HG02981 (cell line): ENCODE measurements around the gene HOXC4.

ENCODE experiments used
- ATAC-seq: cut with Tn5 transposase; IDR thresholded peaks from one replicate; pipeline ENCODE4 v1.9.1; 2021; ENCODE audit warnings: mild to moderate bottlenecking, moderate library complexity; ENCODE audit not compliant: unreplicated experiment

HOXC4 gene

GRCh38 chr12:54015018-54015931 is 38.4 kb upstream of the HOXC4 start:
- no peak for ATAC-seq

- no peak for ATAC-seq
Observed at GRCh38 chr12:54016051-54016450, 37.6 kb upstream of the HOXC4 start.

- no peak for ATAC-seq
Observed at GRCh38 chr12:54016478-54016964, 37.1 kb upstream of the HOXC4 start.

- peak; percentile 19 for ATAC-seq
Observed at GRCh38 chr12:54017027-54017788, 36.4 kb upstream of the HOXC4 start.

GRCh38 chr12:54017878-54018467 is 35.7 kb upstream of the HOXC4 start:
- peak; percentile 73 for ATAC-seq

- ATAC-seq, result no peak
Observed at GRCh38 chr12:54018468-54018984, 35.1 kb upstream of the HOXC4 start.

GRCh38 chr12:54019091-54019811 is 34.4 kb upstream of the HOXC4 start:
- ATAC-seq, result no peak

DNA sequence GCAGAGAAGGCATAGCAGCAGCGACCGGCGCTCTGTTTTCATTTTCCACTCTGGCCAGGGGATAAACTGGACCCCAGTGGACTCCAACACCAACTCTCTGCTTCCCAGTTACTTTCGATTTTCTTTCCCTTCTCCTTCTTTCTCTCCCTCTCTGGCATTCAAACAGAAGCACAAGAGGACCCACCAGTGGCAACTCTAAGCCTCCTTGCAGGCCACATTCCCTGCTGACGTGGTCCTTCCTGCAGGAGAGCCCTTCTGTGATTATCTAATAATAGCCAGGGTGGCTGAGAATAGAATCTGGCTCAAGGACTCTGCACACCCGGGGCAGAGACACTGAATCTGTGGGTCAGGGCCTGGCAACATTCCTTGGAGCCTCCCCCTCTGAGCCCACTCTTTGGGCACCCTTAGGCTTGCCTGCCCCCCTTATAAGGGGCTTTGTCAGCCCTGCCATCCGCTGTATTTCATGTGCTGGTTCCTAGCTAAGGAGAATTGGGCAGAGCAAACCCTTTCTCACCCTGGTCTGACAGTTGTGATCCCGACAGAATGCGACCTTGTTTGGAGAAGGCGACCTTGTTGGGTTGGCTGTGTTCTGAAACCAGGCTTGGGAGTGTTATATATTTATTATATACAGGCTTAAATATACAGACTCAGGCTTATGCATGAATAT is 33.6 kb upstream of the HOXC4 start:
- no peak for ATAC-seq

DNA sequence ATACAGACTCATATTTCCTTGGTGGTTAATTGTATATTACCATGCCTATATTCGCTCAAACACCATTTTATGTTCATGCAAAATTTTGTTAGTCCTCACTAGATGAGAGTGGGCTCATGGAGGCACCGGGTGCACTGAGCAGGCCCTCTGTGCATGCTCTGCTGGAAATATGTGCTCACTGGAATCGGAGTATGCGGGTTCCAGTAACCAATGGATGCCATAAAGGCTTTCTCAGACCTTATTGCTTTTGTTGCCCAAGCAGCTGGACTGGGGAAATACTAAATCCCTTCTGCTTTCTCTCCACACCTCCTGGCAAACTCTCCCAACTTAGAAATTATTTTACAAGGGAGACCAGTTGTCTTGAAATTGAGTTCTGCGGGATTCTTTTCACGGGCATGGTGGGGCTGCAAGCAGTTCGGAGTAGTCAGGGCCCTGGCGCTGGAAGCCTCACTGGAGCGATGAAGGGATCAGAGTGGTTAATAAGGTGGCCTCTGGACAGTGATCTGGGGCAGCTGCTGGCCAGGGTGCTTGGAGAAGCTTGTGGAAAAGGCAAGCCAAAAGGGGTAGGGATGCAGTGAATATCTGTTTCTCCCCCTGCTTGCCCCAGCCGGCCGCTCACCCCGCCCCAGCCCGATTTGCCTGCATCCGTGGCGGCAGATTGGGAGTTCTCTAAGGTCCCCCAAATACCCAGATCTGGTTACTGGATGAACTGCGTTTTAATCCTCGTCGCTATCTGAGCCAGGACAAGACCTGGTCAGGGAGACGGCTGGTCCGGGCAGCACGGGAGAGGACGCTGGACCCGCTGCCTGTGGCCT is 32.8 kb upstream of the HOXC4 start:
- ATAC-seq, result no peak

DNA sequence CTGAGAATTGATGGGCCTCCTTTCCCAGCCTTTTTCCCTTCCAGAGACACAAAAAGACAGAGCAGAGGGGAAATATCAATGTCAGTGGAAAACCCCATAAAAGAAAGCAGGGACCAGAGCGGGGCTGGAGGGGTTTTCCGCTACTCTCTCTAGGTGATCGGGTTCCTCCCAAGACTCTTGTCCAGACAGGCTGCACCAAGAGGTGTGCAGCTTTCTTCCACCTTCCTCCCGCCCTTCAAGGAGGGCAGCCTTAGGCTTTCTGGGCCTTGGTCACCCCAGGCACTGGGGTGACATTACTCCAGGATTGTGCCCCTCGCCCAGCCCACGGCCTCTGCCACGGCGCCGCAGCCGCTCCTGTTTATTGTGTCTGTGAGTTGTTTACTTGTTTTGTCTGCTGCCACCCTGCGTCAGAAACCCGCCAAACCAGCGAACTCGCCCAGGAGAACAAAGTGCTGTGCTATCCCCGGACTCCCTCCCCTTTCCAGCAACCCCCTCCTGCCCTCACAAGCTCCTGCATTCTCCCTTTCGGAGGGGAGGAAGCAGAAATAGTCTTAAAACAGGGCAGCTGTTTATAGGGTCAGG is 32.1 kb upstream of the HOXC4 start:
- ATAC-seq, result no peak

- no peak for ATAC-seq
Observed at GRCh38 chr12:54022960-54023884, 30.4 kb upstream of the HOXC4 start.

GRCh38 chr12:54024127-54024526 is 29.5 kb upstream of the HOXC4 start:
- no peak for ATAC-seq

GRCh38 chr12:54024581-54025305 is 28.9 kb upstream of the HOXC4 start:
- ATAC-seq, result no peak

DNA sequence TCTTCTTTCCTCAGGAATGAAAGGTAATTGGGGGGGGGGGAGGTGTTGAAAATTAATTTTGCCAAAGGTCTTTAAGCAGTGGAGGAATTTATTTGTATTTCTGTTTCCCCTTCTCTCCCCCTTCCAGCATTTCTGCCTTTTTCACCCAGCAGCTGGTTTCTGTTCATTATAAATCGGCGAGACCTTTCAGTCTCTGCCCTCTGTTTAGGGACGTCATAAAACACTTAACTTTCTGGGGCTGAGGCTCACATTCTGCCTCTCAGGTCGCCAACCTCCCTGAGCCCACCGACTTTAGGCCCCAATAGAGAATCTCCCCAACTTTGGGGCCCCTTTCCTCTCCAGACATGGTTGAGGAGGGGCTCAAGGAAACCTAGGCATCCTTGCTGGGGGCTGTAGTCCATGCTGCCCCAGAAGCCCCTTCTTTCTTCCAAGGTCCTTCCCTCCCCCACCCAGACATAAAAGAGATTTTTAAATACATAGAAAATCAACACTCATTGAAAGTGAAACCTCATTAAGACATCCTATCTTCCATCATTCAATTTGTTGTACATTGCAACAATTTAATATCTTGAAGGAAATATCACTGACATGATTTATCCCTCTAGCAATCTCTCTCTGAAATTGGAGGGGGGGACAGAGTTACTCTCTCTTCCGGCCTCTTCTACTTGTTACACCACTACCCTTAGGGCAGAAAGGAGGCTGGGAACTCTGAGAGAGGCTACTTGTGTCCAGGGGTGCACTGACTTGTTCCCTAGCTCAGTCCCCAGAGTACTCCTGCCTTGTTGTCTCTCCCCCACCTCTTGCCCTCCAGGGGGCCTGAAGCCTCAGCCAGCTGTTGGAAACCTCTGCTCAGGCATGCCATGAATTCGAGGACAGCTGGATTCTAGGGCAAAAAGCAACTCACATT is 27.9 kb upstream of the HOXC4 start:
- no peak for ATAC-seq

DNA sequence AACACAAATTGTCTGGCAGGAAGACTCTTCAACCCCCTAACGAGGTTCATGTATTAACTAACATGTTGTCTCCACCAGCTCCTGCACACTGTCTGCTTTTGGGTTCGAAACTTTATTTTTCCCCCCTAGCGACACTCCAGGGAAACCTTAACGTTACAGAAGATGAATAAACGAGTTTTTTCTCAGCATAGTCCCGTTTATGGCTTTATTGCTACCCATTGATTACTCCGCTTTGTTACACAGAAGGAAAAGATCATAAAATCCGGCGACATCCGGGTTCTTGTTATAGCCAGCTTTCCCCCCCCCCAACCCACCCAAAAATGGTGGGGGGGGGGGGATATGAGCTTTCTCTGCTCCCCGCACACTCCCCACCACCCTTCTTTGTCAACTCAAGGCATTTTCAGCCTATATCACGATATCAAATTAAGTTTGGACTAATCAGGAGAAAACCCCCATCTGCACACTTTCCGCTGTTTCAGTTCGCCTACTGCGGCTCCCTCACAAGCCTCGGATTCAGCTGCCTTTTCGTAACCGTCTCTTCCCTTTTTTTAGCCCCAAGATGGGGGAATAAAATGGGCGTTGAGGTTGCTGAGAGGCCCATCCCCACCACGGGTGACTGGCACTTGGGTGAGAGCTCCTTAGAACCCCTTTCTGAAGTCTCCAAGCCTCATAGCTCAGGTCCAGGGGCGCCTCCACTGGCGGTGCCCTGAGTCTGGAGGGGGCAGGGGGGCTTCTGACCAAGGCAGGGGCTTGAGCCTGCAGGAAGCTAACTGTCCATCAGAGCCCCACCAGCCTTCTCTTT is 26.8 kb upstream of the HOXC4 start:
- no peak for ATAC-seq
